Activated T-helper 1 cell treated with anti-CD3 and anti-CD28 coated beads, Interleukin-12 subunit alpha, Interleukin-12 subunit beta, Interleukin-2, Interleukin-4 antibody, amounts not matched to agents 30 ng/mL and 10 ng/mL and 1 ng/mL, durations not matched to agents 14 hours and 24 hours and 36 hours (primary cell): Measurements from ENCODE around the gene IFI6. TPM values are rescaled to one million over a fixed set of nuclear protein-coding genes. Genes with fewer than 3 reads are reported as not detected.

ENCODE experiments used
- total RNA-seq: library from RNA; stranded (reverse); gene quantifications from 2 replicates; pipeline ENCODE4 v1.2.3, GENCODE V29; 2022

The IFI6 gene
- total RNA-seq, 1 donor from 2014 or later: 71.7 TPM

Other genes with a start within 250 kb of the IFI6 start
- 108 and 109 TPM in 2 replicates for gene WASF2, start 182.0 kb downstream of the IFI6 start, total RNA-seq
- 33.7 and 33.9 TPM in 2 replicates for gene AHDC1, start 68.0 kb downstream of the IFI6 start, total RNA-seq
- 0.21 and 0.27 TPM in 2 replicates for gene FGR, start 37.0 kb downstream of the IFI6 start, total RNA-seq
- gene FAM76A, start 53.8 kb upstream of the IFI6 start, total RNA-seq: 9.9 and 13.1 TPM in 2 replicates
- gene STX12, start 101.0 kb upstream of the IFI6 start, total RNA-seq: 22.0 and 23.9 TPM in 2 replicates
- gene PPP1R8, start 158.6 kb upstream of the IFI6 start, total RNA-seq: 84.1 and 88.1 TPM in 2 replicates
- 28.7 and 33.5 TPM in 2 replicates for gene THEMIS2, start 200.4 kb upstream of the IFI6 start, total RNA-seq
- 96.0 and 96.5 TPM in 2 replicates for gene RPA2, start 242.4 kb upstream of the IFI6 start, total RNA-seq